Neural cell (in vitro differentiated cells): ENCODE results near the gene PLD6.

Experiments used
- CTCF ChIP-seq: fragments of 450-650 bp; IDR thresholded peaks from 2 replicates; pipeline ENCODE4 v1.5.1; 2014; ENCODE audit warnings: antibody characterized with exemption, mild to moderate bottlenecking, moderate library complexity; ENCODE audit not compliant: poor library complexity, severe bottlenecking
- EP300 ChIP-seq: fragments of 450-650 bp; conservative IDR thresholded peaks from 2 replicates; pipeline ENCODE4 v1.6.1; 2014; ENCODE audit warnings: antibody characterized with exemption, mild to moderate bottlenecking, moderate library complexity; ENCODE audit not compliant: poor library complexity, severe bottlenecking
- EZH2 ChIP-seq: fragments of 200-600, 300-800 bp; shearing (Covaris generic), sonication (generic); IDR thresholded peaks from 2 replicates; pipeline ENCODE4 v1.6.1; 2014; ENCODE audit warnings: antibody characterized with exemption, low read length, borderline replicate concordance, mild to moderate bottlenecking; ENCODE audit not compliant: insufficient read depth, poor library complexity, severe bottlenecking
- POLR2AphosphoS5 ChIP-seq: IDR thresholded peaks from 2 replicates; pipeline ENCODE4 v1.6.1; 2012
- RAD21 ChIP-seq: fragments of 450-650 bp; conservative IDR thresholded peaks from 2 replicates; pipeline ENCODE4 v1.6.1; 2014; ENCODE audit warnings: antibody characterized with exemption, mild to moderate bottlenecking, moderate library complexity
- SMC3 ChIP-seq: fragments of 450-650 bp; conservative IDR thresholded peaks from 2 replicates; pipeline ENCODE4 v1.6.1; 2014; ENCODE audit warnings: antibody characterized with exemption, mild to moderate bottlenecking, moderate library complexity; ENCODE audit not compliant: poor library complexity
- TF ChIP-seq, protein P1 (sequence below): IDR thresholded peaks from 2 replicates; pipeline ENCODE4 v1.6.1; 2012; ENCODE audit warnings: borderline replicate concordance

- no peak for TF ChIP-seq CTCF
- no peak for TF ChIP-seq EP300
- no peak for TF ChIP-seq RAD21
- TF ChIP-seq POLR2AphosphoS5 = no peak
- no peak for TF ChIP-seq EZH2
- TF ChIP-seq, protein P1, sequence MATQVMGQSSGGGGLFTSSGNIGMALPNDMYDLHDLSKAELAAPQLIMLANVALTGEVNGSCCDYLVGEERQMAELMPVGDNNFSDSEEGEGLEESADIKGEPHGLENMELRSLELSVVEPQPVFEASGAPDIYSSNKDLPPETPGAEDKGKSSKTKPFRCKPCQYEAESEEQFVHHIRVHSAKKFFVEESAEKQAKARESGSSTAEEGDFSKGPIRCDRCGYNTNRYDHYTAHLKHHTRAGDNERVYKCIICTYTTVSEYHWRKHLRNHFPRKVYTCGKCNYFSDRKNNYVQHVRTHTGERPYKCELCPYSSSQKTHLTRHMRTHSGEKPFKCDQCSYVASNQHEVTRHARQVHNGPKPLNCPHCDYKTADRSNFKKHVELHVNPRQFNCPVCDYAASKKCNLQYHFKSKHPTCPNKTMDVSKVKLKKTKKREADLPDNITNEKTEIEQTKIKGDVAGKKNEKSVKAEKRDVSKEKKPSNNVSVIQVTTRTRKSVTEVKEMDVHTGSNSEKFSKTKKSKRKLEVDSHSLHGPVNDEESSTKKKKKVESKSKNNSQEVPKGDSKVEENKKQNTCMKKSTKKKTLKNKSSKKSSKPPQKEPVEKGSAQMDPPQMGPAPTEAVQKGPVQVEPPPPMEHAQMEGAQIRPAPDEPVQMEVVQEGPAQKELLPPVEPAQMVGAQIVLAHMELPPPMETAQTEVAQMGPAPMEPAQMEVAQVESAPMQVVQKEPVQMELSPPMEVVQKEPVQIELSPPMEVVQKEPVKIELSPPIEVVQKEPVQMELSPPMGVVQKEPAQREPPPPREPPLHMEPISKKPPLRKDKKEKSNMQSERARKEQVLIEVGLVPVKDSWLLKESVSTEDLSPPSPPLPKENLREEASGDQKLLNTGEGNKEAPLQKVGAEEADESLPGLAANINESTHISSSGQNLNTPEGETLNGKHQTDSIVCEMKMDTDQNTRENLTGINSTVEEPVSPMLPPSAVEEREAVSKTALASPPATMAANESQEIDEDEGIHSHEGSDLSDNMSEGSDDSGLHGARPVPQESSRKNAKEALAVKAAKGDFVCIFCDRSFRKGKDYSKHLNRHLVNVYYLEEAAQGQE = no peak
- no peak for TF ChIP-seq SMC3
Observed at GRCh38 chr17:17228521-17229279, 22.6 kb upstream of the PLD6 start.
